Measurements from ENCODE around the gene DDI2.

GRCh38 chr1:15701784-15702183, 84.5 kb downstream of the DDI2 start:
- TF ChIP-seq CTCF (IDR thresholded peaks at IDR 0.05) (no peak), POLR2A (IDR thresholded peaks at IDR 0.05) (no peak), EP300 (IDR thresholded peaks at IDR 0.05) (no peak)

Measured in tibial nerve (tissue), 4 donors.